Activated gamma-delta T cell treated with Interleukin-2 at 50 U/mL for 16 hours (primary cell): ENCODE measurements around the gene PDE4B.
A peak's percentile ranks its signal among the peaks of the same experiment; 100 is the strongest.
"Not testable (repeated sequence)": the region's sequence is repeated elsewhere in the genome, so short reads cannot be mapped to it uniquely, and the experiment has no call there.

Source experiments
- DNase-seq: peaks from one replicate; pipeline ENCODE4 v3.0.0-alpha.2; 2020

PDE4B gene

GRCh38 chr1:66296370-66296769 lies 503.7 kb downstream of the PDE4B start:
- no peak for DNase-seq

DNA sequence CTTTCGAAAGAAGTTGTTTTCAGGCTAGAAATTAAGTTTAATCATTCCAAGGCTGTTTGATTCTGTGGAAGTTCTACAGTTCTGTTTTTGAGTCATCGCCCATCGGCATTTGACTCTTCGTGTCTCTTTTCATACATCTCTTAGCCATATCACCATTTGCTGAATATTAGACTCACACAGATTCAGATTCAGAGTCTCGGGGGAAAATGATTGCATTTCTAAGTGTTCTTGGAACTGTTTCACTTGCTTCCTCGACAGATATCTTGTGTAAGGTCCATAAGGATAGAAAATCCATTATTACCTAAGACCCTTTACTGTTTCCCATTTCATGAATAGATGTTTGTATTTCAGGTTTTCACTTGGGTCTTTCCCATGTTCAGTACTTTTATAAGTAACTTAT lies 504.3 kb downstream of the PDE4B start:
- DNase-seq, result no peak

- DNase-seq, result no peak
Measured at GRCh38 chr1:66298464-66298863, 505.8 kb downstream of the PDE4B start.

GRCh38 chr1:66300280-66300971 lies 507.7 kb downstream of the PDE4B start:
- DNase-seq, result no peak

- peak; percentile 6 for DNase-seq
Measured at GRCh38 chr1:66300972-66301451, 508.3 kb downstream of the PDE4B start.

GRCh38 chr1:66302184-66302742 lies 509.6 kb downstream of the PDE4B start:
- DNase-seq, result no peak

DNA sequence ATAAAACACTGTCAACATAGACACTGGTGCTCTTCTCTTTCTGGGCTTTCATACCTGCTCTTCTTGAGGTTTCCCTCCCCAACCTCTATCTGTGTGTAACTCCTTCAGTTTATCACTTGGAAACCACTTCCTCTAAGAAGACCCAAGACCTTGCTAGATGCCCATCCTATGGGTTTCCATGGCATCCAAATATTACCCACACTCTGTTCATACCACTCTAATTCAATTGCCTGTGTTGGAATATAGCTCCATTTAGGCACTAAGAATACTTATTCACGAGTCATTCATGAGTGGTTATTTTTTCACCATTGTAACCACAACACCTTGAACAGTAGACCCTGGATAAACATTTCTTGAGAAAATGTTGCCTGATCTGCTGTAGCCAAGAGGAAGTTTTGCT lies 510.1 kb downstream of the PDE4B start:
- DNase-seq, result no peak

- DNase-seq, result no peak
Measured at GRCh38 chr1:66303646-66304045, 511.0 kb downstream of the PDE4B start.

- no peak for DNase-seq
Measured at GRCh38 chr1:66304128-66304527, 511.4 kb downstream of the PDE4B start.

- DNase-seq, result no peak
Measured at GRCh38 chr1:66305927-66306326, 513.2 kb downstream of the PDE4B start.

DNA sequence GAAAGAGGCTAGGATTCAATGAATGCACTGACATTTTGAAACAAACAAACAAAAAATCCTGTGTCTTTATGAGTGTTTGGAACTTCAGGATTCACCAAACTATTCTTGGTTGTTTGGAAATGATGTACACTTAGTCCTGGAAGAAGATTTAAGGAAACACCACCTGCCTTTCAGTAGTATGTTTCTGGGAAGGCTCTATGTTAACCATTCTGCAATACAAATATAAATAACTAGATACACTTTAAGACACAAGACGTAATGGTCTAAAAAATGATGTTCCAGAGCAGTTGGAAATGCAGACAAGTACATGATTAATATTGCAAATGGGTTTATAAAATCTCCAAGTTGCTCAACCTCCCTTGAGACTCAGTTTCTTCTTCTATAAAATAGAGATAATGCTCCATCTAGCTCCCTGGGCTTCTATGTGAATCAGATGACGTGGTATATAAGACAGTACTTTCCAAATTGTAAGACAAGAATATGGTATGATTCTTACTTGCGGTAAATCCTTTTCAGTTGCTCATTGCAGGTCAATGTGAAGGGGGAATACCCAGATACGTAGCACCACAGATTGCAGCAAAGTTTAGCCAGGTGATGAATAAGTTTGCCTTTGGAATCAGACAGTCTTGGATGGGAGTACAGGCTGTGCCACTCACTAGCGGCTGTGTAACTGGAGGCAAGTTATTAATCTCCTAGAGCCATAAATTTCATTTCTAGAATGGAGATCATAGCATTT lies 516.5 kb downstream of the PDE4B start:
- no peak for DNase-seq

DNA sequence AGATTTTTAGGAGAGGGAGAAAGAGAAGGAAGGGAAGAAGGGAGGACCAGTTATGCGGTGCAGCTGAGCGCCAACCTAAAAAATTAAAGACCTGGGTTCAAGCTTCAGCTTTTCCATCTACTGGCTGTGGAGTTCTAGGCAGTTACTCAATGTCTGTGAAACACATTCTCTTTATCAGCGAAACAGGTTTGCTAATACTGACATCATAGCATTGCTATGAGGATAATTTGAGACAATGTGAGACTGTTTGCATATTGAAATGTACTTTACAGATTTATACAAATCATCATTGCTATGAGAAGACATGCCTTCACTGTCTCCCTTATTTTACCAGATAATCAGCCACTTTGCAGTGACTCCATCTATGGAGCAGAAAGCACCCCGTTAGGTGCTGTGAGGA lies 518.4 kb downstream of the PDE4B start:
- DNase-seq, result no peak

DNA sequence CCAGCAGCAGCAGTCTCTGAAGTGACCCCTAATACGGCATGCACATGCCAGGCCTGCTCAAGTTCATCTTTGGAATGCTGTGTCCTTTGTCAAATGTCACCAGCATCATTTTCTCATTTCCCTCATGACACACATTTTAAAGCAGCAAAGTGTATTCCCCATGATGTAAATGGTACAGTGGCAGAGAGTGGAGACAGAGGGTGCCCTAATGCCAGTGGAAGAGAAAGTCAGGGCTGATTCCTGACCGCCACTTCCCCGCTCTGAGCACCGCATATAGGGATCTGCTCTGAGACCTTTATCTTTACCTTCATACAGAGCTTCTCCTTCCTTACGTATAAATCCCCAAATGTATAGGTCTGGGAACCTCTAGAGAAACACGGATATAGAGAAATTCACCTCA lies 518.9 kb downstream of the PDE4B start:
- no peak for DNase-seq

DNA sequence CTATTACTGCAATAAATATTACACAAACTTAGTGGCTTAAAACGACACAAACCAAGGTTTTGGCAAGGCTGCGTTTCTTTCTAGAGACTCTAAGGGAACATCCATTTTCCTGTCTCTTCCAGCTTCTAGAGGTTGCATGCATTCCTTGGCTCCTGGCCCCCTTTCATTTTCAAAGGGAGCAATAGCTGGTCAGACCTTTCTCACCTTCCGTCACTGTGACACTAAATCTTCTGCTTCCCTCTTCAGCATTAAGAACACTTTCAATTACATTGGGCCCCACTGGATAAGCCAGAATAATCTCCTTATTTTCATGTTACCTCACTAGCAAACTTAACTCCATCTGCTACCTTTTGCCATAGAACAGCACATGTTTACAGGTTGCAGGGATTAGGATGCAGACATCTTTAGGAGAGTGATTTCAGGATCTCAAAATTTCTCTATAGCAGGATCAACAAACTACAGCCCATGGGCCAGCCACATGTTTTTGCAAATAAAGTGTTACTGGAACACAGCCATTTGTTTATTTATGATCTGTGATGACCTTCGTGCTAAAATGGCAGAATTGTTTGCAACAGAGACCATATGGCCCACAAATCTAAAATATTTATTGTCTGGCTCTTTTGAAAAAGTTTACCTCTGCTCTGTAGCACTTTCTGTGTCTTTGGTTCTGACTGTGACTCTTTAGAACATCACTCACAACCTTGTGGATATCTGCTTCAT lies 519.7 kb downstream of the PDE4B start:
- DNase-seq, result no peak

DNA sequence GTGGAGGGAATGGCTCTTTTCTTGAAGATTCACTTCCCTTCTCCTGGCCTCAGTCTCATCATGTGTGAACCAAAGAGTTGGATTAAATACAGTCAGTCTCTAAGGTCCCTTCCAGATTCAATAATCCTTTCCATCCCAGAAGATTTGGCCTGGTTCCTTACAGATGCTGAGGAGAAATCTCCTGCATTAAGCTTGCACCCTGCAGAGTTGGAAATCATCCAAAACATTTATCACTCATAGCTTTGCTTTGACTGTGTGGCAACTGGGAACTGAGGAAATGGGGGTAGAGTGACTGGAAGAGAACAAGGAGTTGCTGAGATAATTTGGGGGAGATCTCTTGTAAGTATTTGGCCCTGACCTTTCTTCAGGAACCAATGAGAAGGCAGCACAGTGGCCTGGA lies 520.7 kb downstream of the PDE4B start:
- no peak for DNase-seq

- DNase-seq, result no peak
Measured at GRCh38 chr1:66315671-66316070, 523.0 kb downstream of the PDE4B start.

DNA sequence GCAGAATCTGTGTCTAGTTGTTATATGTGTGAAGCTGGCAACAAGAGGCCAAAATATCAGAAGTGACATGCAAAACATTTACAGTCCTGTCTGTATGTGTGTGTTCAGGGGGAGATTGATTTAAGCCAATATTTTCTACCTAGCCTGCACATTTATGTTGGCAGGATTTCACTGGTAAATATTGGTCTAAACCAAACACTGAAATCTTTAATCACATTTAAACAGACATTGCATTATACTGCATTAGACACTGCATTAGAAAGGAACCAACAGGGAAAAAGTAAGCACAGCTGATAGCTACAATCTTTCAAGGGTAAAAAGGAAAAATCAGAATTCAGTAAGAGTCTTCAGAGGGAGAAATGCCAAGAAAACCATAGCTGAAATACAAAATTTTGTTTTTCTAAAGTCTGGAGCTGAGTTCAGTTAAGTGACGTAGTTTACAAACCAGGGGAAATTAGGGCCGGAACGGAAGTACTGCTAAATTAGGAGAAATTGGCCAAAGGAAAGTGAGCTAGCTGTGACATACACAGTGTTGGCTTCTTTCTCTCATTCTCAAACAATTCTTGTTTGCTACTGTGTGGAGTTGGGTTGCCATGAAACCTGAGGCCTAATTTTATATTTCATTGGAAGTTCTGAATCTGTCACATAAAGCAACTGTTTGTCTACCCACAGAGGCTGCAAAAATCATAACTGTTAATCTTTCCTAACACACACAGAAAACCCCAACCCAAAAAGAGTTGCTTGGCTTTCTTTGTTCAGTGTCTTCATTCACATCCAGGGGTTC lies 524.0 kb downstream of the PDE4B start:
- DNase-seq, result no peak

- no peak for DNase-seq
Measured at GRCh38 chr1:66317248-66317515, 524.5 kb downstream of the PDE4B start.

DNA sequence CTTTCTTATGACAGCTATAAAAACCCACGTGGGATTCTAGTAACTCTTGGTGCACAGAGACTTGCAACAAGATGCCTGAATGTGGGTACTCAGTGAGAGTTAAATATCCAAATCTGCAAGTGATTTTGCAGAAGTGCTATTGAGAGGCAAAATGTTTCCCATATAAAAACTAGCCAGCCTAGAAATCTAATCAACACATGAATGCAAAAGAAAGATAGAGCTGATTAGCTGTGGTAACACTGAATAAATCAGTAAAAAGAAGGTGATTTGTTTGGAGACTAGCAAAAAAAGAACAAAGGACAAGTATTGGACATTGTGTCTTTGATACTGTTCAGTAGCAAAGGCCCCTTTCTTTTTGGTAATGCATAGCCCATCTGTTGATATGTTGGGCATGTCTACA lies 527.5 kb downstream of the PDE4B start:
- DNase-seq, result no peak

- not testable (repeated sequence) for DNase-seq
Measured at GRCh38 chr1:66322462-66322861, 529.8 kb downstream of the PDE4B start.

DNA sequence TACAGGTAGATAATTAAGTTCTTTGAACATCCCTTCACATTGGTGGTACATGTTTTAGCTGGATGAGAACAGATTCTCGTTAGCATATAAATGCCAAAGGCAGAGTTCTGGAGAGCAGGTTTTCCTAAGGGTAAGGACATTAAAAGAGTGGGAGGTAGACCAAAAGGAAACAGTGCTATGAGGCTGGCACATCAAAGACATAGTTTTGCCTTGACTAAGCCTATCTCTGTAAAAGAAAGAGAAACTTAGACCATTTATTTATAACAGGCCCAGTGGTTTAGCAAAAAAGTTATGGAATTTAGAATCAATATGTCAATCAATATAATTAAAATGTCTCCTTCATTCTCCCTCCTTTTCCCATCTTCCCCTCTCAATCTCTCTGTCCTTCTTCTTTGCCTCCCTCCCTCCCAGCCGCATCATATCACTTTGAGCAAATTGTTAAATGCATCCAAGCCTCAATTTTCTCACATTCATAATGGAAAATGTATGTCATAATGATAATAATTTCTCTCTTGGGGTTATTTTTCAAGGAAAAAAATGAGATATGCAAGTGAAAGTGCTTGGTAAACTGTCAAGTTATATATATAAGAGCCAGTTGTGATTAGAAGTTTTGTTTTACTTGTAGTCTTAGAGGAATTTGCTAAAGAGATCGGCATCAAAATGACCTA lies 531.4 kb downstream of the PDE4B start:
- DNase-seq, result no peak

GRCh38 chr1:66325594-66326380 lies 533.1 kb downstream of the PDE4B start:
- no peak for DNase-seq
